SJCRH30 (cell line): ENCODE results near the gene PALMD. TPM values are rescaled to one million over a fixed set of nuclear protein-coding genes. Genes with fewer than 3 reads are reported as not detected.
A peak's percentile ranks its signal among the peaks of the same experiment; 100 is the strongest.

ENCODE experiments used
- DNase-seq, 2 experiments: peaks; one replicate each; pipeline ENCODE4 v3.0.0-alpha.2; 2015 to 2020
- H3K27ac ChIP-seq: fragments of 250-450 bp; sonication (Bioruptor Pico); 2 replicates; pipeline ENCODE4 v1.5.1; 2020; ENCODE audit warnings: mild to moderate bottlenecking, moderate library complexity
- H3K27me3 ChIP-seq: fragments of 250-450 bp; sonication (Bioruptor Pico); 2 replicates; pipeline ENCODE4 v1.5.1; 2020; ENCODE audit warnings: mild to moderate bottlenecking, moderate library complexity
- H3K36me3 ChIP-seq: fragments of 250-450 bp; sonication (Bioruptor Pico); 2 replicates; pipeline ENCODE4 v1.5.1; 2020; ENCODE audit warnings: mild to moderate bottlenecking, moderate library complexity
- H3K4me1 ChIP-seq: fragments of 250-450 bp; sonication (Bioruptor Pico); 2 replicates; pipeline ENCODE4 v1.5.1; 2020; ENCODE audit warnings: mild to moderate bottlenecking, moderate library complexity
- H3K4me3 ChIP-seq: fragments of 250-450 bp; sonication (Bioruptor Pico); 2 replicates; pipeline ENCODE4 v1.5.1; 2020; ENCODE audit warnings: mild to moderate bottlenecking, moderate library complexity
- H3K9me3 ChIP-seq: fragments of 250-450 bp; sonication (Bioruptor Pico); replicated peaks from 2 replicates; pipeline ENCODE4 v1.5.1; 2020; ENCODE audit warnings: mild to moderate bottlenecking, moderate library complexity
- total RNA-seq: library from RNA; depleted of rRNA; stranded (reverse); fragments of >200 nt; shearing (Covaris generic); gene quantifications from 2 replicates; pipeline ENCODE4 v1.2.3, GENCODE V29; 2014; rRNA removed

Gene PALMD, protein sequence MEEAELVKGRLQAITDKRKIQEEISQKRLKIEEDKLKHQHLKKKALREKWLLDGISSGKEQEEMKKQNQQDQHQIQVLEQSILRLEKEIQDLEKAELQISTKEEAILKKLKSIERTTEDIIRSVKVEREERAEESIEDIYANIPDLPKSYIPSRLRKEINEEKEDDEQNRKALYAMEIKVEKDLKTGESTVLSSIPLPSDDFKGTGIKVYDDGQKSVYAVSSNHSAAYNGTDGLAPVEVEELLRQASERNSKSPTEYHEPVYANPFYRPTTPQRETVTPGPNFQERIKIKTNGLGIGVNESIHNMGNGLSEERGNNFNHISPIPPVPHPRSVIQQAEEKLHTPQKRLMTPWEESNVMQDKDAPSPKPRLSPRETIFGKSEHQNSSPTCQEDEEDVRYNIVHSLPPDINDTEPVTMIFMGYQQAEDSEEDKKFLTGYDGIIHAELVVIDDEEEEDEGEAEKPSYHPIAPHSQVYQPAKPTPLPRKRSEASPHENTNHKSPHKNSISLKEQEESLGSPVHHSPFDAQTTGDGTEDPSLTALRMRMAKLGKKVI
- total RNA-seq: 33.0 and 33.5 TPM in 2 replicates

DNA sequence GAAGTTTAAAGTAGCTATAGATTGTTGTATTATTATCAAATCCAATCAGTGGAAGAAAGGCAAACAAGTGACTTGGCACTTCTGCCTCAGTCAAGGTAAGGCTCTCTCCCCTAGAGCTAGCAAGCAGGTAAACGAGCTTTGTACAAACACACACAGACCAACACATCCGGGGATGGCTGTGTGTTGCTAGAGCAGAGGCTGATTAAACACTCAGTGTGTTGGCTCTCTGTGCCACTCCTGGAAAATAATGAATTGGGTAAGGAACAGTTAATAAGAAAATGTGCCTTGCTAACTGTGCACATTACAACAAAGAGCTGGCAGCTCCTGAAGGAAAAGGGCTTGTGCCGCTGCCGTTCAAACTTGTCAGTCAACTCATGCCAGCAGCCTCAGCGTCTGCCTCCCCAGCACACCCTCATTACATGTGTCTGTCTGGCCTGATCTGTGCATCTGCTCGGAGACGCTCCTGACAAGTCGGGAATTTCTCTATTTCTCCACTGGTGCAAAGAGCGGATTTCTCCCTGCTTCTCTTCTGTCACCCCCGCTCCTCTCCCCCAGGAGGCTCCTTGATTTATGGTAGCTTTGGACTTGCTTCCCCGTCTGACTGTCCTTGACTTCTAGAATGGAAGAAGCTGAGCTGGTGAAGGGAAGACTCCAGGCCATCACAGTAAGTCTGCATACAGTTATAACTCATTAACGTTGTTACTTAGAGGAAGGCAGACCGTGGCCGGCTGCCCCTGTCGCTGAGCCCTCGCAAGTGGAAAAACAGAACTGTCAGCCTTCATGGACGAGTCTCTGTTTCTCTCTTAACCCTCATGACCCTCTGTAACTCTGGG is at the start of gene PALMD:
Gene PALMD (plus strand): TSS at position 415 of the 833 bp plus-strand sequence. CDS start 205 bp downstream, at position 620.
- H3K27me3 ChIP-seq: no peaks in the 10 kb centered on the region
- H3K36me3 ChIP-seq: peaks cover 3% of the 10 kb centered on the region; the same call in 1 of the 2 replicates
- no peaks in the 10 kb centered on the region for H3K9me3 ChIP-seq
- H3K4me1 ChIP-seq: peaks cover 23% of the 10 kb centered on the region
- peak; percentile 76 to 79 for DNase-seq
- peak within 1 kb of the TSS; percentile 63 for H3K4me3 ChIP-seq
- peak within 1 kb of the TSS; percentile 90 for H3K27ac ChIP-seq

DNA sequence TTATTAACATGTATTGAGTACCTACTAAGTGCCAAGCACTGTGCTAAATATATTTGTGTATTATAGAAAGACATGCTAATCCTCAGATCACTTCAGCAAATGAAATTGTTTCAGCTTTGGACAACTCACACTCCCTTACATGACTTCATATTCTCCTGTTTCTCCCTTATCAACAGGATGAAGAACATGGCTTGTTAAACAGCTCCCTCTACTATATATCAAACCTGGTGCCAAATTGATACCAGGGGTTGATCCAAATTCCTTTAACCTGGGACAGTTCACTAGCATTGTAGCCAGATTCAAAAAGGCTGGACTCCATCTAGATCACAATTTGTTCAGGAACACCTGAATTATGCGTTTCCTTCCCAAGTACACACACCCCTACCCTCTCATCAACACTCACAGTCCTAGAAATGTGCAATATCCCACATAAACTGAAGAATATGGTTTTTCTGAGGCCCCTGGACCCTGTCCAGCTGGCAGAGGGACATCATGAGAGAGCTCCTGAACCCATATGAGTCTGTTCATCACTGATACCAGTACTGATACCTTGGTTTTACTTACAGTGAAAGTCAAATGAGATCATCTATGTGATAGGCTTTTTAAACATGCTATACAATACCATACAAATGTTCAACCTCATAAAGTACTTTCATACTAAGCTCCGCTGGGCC is 47.0 kb upstream of the PALMD start:
- Histone ChIP-seq H3K27ac (peak overlapping the region; percentile 55), H3K27me3 (no peaks in the 10 kb centered on the region), H3K4me1 (peaks cover 28% of the 10 kb centered on the region), H3K36me3 (no peaks in the 10 kb centered on the region), H3K9me3 (no peaks in the 10 kb centered on the region; the same call in 1 of the 2 replicates), H3K4me3 (no peak overlapping the region)
- no peak for DNase-seq

DNA sequence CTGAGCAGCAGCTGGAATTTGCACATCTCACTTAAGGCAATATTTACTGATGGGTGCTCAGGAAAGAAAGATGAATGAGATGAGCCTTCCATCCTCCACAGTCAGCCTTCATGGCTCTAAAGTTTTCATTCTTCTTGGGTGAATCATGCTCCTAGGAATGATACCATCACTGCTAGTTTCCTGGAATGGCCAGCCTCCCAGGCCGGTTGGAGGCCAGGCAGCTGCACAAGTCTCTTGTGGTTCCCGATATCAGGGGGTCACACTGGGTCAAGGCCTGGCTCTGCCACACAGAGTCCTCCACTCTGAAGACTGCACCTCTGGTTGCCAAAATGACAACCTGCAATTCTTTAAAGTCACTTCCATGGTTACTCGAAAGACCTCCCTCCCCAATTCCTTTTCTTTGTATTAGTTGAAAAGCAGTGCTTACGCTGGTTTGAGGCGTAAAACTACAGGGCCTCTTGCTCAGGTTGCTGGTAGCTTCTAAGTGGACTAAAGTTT is 46.2 kb upstream of the PALMD start:
- Histone ChIP-seq H3K36me3 (no peaks in the 10 kb centered on the region), H3K9me3 (no peaks in the 10 kb centered on the region; the same call in 1 of the 2 replicates), H3K27me3 (no peaks in the 10 kb centered on the region), H3K4me1 (peaks cover 28% of the 10 kb centered on the region), H3K27ac (peak overlapping the region; percentile 55), H3K4me3 (no peak overlapping the region)
- DNase-seq: peak; percentile 72 to 80

DNA sequence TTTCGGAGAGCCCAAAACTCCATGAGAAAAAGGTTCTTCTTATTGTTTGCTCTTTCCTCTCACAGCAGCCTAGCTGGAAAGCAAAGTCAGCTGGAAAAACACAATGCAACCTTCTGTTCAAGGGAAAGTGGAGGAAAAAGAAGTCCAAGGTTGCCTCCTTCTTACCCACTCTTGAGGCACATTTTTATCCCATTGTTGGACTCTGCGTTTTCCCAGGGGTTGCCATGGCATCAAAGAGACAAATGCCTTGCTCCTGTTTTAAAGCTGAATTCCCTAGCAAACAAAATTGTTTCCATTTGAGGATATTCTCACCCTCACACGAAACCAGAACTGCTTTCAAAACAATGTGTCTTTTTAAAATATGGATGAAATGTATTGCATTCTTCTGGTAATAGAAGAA is 45.1 kb upstream of the PALMD start:
- peaks cover 28% of the 10 kb centered on the region for H3K4me1 ChIP-seq

DNA sequence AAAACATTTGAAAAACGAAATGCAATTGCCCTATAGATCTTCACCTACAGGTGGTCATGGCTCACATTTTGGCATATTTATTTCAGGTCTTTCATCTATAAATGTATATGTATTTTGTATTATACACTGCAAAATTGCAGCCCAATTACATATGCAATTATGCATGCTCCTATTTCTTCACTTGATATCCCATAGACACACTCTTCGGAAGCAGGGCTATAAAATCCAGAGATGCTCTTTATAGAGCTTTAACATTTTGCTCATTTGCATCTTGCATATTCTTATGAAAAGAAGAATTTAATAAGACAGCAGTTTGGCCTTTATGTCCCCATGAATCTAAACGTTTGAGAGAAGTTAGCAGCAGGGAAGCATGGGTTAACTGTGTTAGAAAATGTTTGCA is 44.7 kb upstream of the PALMD start:
- Histone ChIP-seq H3K4me1 (peaks cover 28% of the 10 kb centered on the region), H3K9me3 (no peaks in the 10 kb centered on the region), H3K4me3 (no peak overlapping the region), H3K27me3 (no peaks in the 10 kb centered on the region), H3K27ac (no peak overlapping the region), H3K36me3 (no peaks in the 10 kb centered on the region)
- no peak for DNase-seq

More for the DNA sequence above, 45.1 kb upstream of the PALMD start:
- no peaks in the 10 kb centered on the region for H3K36me3 ChIP-seq
- peak overlapping the region; percentile 55; the same call in 1 of the 2 replicates for H3K27ac ChIP-seq
- H3K4me3 ChIP-seq: no peak overlapping the region
- no peak for DNase-seq
- H3K9me3 ChIP-seq: no peaks in the 10 kb centered on the region; the same call in 1 of the 2 replicates
- H3K27me3 ChIP-seq: no peaks in the 10 kb centered on the region

DNA sequence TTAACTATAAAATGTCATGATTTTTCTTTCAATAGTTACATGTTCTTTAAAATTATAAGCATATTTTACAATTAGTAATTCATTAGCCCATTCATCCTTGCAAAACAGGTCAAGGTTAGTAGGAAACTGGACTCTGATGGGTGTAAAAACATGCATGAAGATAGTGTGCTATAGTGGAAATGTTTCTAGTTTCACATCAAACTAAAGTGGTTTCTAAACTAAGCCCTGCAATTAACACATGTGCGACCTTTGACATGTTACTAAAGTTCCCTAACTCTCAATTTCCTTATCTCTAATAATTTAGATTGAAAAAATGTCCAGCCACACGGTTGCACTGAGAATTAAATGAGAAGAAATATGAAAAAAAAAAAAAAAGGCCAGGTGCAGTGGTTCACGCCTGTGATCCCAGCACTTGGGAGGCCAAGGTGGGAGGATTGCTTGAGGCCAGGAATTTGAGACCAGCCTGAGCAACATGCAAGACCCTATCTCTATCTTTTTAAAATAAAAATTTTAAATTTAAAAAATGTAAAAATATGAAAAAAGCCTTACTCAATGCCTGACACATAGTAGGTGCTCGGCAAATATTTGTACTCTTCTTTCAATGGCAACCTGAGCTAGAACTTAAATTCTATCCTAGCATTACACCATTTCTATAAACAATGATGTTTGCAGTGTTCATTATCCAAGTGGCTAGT is 44.1 kb upstream of the PALMD start:
- Histone ChIP-seq H3K4me1 (peaks cover 28% of the 10 kb centered on the region), H3K27me3 (no peaks in the 10 kb centered on the region), H3K27ac (no peak overlapping the region), H3K36me3 (no peaks in the 10 kb centered on the region), H3K9me3 (no peaks in the 10 kb centered on the region), H3K4me3 (no peak overlapping the region)
- no peak for DNase-seq

DNA sequence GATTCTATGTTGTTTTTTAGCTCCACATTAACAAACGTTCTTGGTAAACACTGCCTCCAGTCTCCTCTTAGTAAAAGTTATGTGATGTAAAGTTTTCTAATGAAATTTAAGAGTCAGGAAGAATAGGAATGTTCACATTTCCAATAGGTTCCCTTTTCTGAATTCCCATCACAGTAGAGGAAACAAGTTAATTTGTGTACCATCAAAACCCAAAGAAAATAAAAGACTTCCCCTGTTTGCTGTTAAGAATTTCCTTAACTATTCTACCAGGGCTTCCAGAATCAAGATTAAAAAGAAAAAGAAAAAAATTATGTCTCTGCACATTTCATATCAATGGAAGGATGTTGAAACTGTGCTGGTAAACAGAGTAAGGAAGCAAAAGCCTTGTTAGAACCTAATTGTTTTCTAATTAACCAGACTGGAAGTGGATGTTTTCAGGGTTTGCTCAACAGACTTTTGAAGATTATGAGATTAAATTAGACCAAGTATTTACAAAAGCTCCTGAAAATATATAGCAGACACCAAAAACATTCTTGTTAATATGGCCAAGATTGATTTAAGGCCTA is 43.4 kb upstream of the PALMD start:
- DNase-seq: no peak

DNA sequence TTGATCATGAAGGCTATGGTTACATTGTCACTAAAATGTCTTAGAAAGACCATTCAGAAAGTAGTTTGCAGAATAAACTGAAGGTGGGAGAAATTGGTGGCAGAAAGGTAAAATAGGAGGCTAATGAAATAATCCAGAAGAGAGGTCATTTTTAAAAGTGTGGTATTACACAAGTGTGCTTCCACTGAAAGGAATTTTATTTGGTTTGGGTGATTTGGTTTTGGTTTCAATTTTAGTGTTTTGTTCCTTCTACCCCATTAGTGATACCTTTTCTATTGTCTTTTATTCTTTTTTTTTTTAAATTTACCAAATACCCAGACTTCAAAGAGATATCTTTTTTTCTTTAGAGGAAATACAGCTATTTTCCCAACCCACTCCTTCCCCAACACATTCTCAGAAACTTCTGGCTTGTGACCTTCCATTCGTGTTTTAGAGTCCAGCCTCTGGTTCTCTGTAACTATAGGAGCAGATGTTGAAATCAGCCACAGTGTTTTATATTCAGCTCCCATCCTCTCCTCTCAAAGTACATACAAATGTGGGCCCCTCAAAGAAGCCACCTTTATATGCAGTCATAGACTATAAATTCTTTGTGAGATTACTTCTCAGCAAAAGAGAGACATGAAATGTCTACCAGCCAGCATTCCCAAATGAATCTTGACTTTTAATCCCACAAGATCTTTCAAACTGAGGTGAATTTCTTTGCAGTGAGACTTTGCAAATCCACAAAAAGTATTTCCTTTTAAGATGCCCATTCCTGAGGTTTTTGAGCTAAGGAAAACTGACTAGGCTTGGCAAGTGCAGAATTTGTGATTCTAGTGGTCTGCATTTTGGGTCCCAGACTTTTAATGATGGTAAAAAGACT is 42.0 kb upstream of the PALMD start:
- H3K27ac ChIP-seq: no peak overlapping the region
- H3K4me3 ChIP-seq: no peak overlapping the region
- no peaks in the 10 kb centered on the region for H3K36me3 ChIP-seq
- peaks cover 25% of the 10 kb centered on the region for H3K4me1 ChIP-seq
- DNase-seq: no peak
- H3K9me3 ChIP-seq: 0 out of 2 replicates have a peak, but pooled peaks cover 5% of the 10 kb centered on the region
- no peaks in the 10 kb centered on the region for H3K27me3 ChIP-seq

More for the DNA sequence above, 43.4 kb upstream of the PALMD start:
- H3K9me3 ChIP-seq: 0 out of 2 replicates have a peak, but pooled peaks cover 2% of the 10 kb centered on the region
- H3K27me3 ChIP-seq: no peaks in the 10 kb centered on the region
- no peak overlapping the region for H3K27ac ChIP-seq
- no peaks in the 10 kb centered on the region for H3K36me3 ChIP-seq
- H3K4me1 ChIP-seq: peaks cover 28% of the 10 kb centered on the region
- no peak overlapping the region for H3K4me3 ChIP-seq

DNA sequence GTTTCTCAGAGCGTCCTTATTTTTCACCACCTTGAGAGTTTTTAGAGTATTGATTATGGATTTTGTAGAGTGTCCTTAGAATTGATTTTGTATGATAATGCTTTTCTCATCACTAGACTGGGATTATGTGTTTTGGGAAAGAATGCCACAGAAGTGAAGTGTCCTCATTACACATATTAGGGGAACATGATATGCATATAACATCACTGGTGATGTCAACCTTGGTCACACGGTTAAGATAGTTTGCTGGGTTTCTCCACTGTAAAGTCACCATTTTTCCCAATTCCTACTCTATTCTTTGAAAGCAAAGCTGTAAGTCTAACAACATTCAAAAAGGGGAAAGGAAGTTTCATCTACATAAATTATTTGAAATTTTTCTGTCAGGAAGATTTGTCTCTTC is 39.6 kb upstream of the PALMD start:
- no peak overlapping the region for H3K27ac ChIP-seq
- no peaks in the 10 kb centered on the region for H3K36me3 ChIP-seq
- no peak overlapping the region for H3K4me3 ChIP-seq
- H3K4me1 ChIP-seq: peaks cover 1% of the 10 kb centered on the region; the same call in 1 of the 2 replicates
- H3K27me3 ChIP-seq: no peaks in the 10 kb centered on the region
- 0 out of 2 replicates have a peak, but pooled peaks cover 5% of the 10 kb centered on the region for H3K9me3 ChIP-seq
- DNase-seq: no peak

DNA sequence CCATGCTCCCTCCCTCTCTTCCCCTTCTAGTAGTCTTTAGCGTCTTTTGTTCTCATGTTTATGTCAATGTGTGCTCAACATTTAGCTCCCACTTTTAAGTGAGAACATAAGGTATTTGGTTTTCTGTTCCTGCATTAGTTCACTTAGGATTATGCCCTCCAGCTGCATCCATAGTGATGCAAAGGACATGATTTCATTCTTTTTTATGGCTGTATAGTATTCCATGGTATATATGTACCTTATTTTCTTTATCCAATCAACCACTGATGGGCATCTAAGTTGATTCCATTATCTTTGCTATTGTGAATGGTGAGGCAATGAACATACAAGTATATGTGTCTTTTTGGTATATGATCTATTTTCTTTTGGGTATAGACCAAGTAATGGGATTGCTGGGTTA is 38.3 kb upstream of the PALMD start:
- Histone ChIP-seq H3K4me3 (no peak overlapping the region), H3K27ac (no peak overlapping the region), H3K36me3 (no peaks in the 10 kb centered on the region), H3K9me3 (0 out of 2 replicates have a peak, but pooled peaks cover 5% of the 10 kb centered on the region), H3K4me1 (no peaks in the 10 kb centered on the region; the same call in 1 of the 2 replicates), H3K27me3 (no peaks in the 10 kb centered on the region)
- DNase-seq: no peak

DNA sequence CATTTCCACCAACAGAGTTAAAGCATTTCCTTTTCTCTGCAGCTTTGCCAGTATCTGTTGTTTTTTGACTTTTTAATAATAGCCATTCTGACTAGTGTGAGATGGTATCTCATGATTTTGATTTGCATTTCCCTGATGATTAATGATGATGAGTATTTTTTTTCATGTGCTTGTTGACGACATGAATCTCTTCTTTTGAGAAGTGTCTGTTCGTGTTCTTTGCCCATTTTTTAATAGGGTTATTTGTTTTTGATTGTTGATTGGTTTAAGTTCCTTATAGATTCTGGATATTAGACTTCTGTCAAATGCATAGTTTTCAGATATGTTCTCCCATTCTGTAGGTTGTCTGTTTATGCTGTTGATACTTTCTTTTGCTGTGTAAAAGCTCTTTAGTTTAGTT is 37.9 kb upstream of the PALMD start:
- DNase-seq: no peak
- Histone ChIP-seq H3K27me3 (no peaks in the 10 kb centered on the region), H3K4me1 (no peaks in the 10 kb centered on the region; the same call in 1 of the 2 replicates), H3K4me3 (no peak overlapping the region), H3K9me3 (0 out of 2 replicates have a peak, but pooled peaks cover 5% of the 10 kb centered on the region), H3K27ac (no peak overlapping the region), H3K36me3 (no peaks in the 10 kb centered on the region)

DNA sequence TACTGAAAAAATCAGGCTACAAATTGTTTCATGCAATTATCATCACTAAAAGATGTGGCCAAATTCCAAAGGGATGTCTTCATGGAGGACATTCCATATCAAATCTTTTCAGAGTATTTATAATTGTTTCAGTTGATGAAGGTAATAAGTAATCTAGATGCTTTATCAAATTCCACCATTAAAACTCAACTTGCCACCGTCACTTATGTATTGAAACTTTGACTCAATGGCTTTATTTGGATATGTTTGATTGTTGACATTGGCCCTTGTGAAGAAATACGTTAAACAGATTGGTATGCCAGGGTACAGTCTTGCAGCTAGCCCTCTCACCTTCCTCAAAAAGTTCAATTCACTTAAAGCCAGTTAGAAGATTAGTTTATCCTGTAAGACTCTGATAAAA is 32.2 kb upstream of the PALMD start:
- Histone ChIP-seq H3K27me3 (no peaks in the 10 kb centered on the region), H3K4me3 (no peak overlapping the region), H3K9me3 (no peaks in the 10 kb centered on the region), H3K36me3 (no peaks in the 10 kb centered on the region), H3K4me1 (no peaks in the 10 kb centered on the region), H3K27ac (no peak overlapping the region)
- no peak for DNase-seq
